Measurements from ENCODE around the gene PPM1F.

GRCh38 chr22:21982338-21982965, 29.8 kb upstream of the PPM1F start, which contains the start of gene TOP3B:
- TF ChIP-seq EZH2 (IDR thresholded peaks at IDR 0.05; ENCODE audit: insufficient read depth, poor library complexity, severe bottlenecking): no peak
- TF ChIP-seq EZH2phosphoT487 (IDR thresholded peaks at IDR 0.05; ENCODE audit: insufficient read depth, low read depth): no peak
